ENCODE results near the gene VPS72.

GRCh38 chr1:151156515-151156819 lies 33.5 kb downstream of the VPS72 start, which contains the start of gene TNFAIP8L2:
- TF ChIP-seq MEF2A (IDR thresholded peaks at IDR 0.05; ENCODE audit: borderline replicate concordance, low read depth) (no peak), ELF1 (IDR thresholded peaks at IDR 0.05) (no peak), TAF1 (IDR thresholded peaks at IDR 0.05; ENCODE audit: borderline replicate concordance, low read depth, low read length) (no peak)

All from SK-N-SH (cell line).